KOPT-K1 (cell line): ENCODE measurements around the gene TIMM44.

Source experiments
- H3K27ac ChIP-seq: fragments of 200-600 bp; sonication (generic); 2 replicates; pipeline ENCODE4 v1.5.1; 2016; ENCODE audit warnings: antibody characterized with exemption, mild to moderate bottlenecking, low read depth, low read length; ENCODE audit not compliant: poor library complexity, severe bottlenecking
- H3K36me3 ChIP-seq: fragments of 200-600 bp; sonication (generic); 2 replicates; pipeline ENCODE4 v1.5.1; 2017; ENCODE audit warnings: antibody characterized with exemption, mild to moderate bottlenecking, low read length, moderate library complexity; ENCODE audit not compliant: insufficient read depth
- H3K9me3 ChIP-seq: fragments of 200-600 bp; sonication (generic); 2 replicates; pipeline ENCODE4 v1.5.1; 2017; ENCODE audit warnings: antibody characterized with exemption, low read length, mild to moderate bottlenecking; ENCODE audit not compliant: insufficient read depth, poor library complexity, severe bottlenecking

TIMM44 gene

GRCh38 chr19:7980635-7981121, 37.2 kb upstream of the TIMM44 start:
- Histone ChIP-seq H3K36me3 (peaks cover 96% of the 10 kb centered on the region), H3K9me3 (no peaks in the 10 kb centered on the region), H3K27ac (no peak overlapping the region)

GRCh38 chr19:7980168-7980567, 36.7 kb upstream of the TIMM44 start:
- Histone ChIP-seq H3K9me3 (no peaks in the 10 kb centered on the region), H3K36me3 (peaks cover 96% of the 10 kb centered on the region), H3K27ac (no peak overlapping the region)

- H3K9me3 ChIP-seq, result no peaks in the 10 kb centered on the region
- no peak overlapping the region for H3K27ac ChIP-seq
- H3K36me3 ChIP-seq, result peaks cover 96% of the 10 kb centered on the region
Observed at GRCh38 chr19:7979559-7979958, 36.1 kb upstream of the TIMM44 start.

DNA sequence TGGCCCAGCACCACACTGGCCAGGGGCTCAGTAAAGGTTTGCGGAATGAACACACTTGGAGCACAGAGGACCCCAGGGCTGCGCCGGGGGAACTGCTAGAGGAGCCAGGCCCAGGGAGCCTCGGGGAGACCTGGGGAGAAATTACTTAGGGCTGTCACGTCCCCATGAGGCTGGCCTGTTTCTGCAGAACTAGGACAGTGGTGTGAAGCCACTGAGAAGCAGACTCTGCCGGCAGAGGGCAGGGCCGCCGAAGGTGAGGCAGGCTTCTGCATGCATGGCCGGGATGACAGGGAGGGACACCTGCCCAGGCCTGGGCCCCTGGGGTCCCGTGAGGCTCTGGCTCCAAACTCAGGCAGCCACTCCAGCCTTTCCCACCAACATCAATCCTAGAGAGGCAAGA, 35.5 kb upstream of the TIMM44 start:
- H3K36me3 ChIP-seq, result peaks cover 96% of the 10 kb centered on the region
- H3K9me3 ChIP-seq, result no peaks in the 10 kb centered on the region
- H3K27ac ChIP-seq, result no peak overlapping the region

GRCh38 chr19:7978179-7978825, 34.8 kb upstream of the TIMM44 start:
- Histone ChIP-seq H3K9me3 (no peaks in the 10 kb centered on the region), H3K36me3 (peaks cover 96% of the 10 kb centered on the region), H3K27ac (no peak overlapping the region)

DNA sequence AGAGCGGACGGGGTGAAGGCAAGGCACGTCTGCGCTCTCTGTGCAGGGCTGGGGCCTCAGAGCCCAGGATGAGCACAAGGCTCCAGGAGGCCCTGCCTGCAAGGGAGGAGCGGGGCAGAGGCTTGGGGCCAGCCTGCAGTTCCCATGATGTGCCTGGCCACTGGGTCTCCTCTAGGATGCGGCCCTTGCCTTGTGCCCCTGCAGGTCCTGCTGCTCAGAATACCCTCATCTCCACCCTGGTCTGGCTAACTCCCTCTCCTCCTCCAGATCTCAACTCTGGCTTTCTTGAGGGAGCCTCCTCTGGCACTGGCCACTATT, 34.2 kb upstream of the TIMM44 start:
- H3K27ac ChIP-seq, result no peak overlapping the region
- H3K36me3 ChIP-seq, result peaks cover 96% of the 10 kb centered on the region
- no peaks in the 10 kb centered on the region for H3K9me3 ChIP-seq

GRCh38 chr19:7977021-7977722, 33.7 kb upstream of the TIMM44 start:
- Histone ChIP-seq H3K27ac (no peak overlapping the region), H3K9me3 (no peaks in the 10 kb centered on the region), H3K36me3 (peaks cover 96% of the 10 kb centered on the region)

DNA sequence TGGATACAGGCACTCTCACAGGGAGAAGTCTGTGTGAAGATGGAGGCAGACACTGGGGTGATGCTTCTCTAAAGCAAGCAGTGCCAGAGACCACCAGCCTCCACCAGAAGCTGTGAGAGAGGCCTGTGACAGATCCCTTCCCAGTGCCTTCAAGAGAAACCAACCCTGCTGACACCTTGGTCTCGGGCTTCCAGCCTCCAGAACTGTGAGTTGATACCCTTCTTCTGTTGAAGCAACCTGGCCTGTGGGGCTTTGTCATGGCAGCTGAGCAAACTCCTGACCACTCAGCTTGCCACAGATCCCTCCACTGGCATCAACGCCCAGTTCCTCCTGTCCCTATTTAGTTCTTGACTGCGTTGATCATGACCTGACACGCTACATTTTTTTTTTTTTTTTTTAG, 33.0 kb upstream of the TIMM44 start:
- Histone ChIP-seq H3K36me3 (peaks cover 96% of the 10 kb centered on the region), H3K27ac (no peak overlapping the region), H3K9me3 (no peaks in the 10 kb centered on the region)

DNA sequence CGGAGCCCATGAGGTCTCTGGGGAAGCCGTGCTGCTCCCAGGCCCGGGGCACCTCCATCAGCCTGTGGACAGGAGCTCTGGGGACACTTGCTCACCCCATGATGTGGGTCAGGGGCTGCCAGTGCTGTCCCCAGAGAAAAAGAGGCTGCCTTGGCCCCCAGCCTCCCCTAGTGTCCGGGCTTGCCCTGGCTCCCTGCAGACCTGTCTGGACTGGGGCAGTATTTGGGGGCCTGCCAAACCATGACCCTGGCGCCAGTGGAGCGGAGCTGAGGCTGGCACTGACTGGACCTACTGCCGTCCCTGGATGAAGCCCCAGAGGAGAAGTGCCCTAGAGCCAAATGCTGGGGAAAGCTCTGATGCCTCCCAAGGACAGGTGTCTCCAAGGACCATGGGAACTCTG, 31.6 kb upstream of the TIMM44 start:
- peaks cover 96% of the 10 kb centered on the region for H3K36me3 ChIP-seq

DNA sequence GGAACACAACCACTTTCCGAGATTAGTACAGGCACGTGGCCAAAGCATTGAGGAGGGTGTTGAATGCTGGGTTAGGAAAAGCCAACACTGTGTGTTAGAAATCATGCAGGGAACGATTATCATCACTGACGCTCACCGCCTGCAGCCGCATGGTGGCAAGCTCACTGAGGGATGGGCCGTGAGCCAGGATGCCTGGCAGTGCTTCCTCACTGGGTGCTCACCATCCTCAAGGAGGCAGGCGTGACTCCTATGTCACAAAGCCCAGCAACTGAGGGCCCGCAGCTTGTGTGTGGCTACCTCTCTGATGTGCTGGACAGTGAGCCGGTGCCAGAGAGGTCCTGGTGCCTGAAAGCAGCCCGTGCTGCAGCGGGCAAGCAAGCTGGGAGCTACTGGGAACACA, 30.4 kb upstream of the TIMM44 start:
- peaks cover 95% of the 10 kb centered on the region for H3K36me3 ChIP-seq
- H3K27ac ChIP-seq, result no peak overlapping the region
- H3K9me3 ChIP-seq, result no peaks in the 10 kb centered on the region

More for the DNA sequence above, 31.6 kb upstream of the TIMM44 start:
- no peaks in the 10 kb centered on the region for H3K9me3 ChIP-seq
- H3K27ac ChIP-seq, result no peak overlapping the region

DNA sequence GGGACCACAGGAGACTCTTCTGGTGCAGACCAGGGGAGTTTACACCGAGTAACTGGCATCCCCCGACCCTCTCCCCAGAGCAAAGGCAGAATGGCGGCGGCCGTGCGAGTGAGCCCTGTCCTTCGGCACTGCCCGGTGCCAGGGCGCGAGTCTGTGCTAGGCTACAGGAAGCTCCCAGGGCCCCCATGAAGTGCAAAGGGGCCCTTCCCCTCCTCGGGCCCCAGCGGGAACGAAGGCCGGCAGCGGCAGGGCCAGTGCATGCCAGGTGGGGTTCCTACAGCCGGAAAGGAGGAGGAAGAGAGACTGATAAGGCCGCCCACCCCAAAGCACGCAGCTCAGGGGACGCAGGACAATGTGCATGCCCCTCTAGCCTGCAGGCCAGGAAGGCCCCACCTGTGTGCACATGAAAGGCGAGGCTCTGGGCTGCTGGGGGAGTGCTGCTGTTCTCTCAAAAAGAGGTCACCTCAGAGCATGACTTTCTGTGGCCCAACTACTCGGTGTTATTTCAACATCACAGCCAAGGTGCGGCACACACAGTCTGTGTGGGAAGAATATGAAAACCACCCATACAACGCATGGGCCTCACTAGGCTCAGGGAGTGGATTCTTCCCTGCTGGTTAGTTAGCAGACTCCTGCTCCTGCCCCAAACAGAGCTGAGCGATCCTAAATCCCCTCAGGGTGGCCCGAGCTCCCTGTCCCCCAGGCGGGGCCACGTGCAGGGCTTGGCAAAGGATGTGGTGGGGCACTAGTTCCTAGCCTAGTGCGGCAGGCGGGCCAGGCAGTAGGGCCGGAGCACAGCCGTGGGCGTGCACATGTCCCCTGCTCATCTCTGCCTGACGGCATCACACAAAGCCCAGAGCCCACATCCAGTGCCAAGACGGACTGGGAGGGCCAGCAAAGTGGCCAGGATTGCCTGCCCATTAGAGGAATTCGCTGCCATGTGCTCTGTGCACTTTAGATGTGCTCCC, 28.4 kb upstream of the TIMM44 start:
- Histone ChIP-seq H3K9me3 (no peaks in the 10 kb centered on the region), H3K36me3 (peaks cover 95% of the 10 kb centered on the region), H3K27ac (no peak overlapping the region)

DNA sequence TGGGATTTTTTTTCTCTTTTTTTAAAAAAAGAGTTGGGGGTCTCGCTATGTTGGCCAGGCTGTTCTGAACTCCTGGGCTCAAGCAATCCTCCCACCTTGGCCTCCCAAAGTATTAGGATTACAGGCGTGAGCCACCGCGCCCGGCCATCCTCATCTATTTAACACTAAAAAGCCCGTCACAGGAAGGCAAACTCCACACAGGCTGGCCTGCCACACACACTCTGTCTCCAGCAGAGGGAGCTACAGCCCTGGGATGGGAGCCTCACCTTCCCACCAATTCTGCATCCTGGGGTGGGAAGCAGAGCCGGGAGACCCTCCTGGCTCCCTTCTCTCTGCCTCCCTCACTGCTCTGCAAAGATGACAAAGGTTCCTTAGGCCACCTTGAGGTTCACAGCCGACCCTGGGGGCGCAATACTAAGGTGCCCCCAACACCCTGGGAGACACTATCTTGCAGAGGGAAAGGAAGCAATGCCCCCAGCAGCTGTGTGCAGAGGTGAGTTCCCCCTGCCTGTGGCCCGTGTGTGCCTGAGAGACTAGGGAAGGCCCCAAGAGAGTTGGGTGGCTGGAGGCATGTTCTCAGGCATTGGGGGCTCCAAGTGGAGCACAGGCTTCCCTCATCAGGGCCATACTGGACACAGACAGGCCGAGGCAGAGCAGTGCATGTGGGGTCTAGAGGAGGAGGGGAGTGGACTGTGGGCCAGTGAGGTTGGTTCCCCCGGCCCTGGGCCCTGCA, 27.4 kb upstream of the TIMM44 start:
- Histone ChIP-seq H3K36me3 (peaks cover 98% of the 10 kb centered on the region), H3K27ac (no peak overlapping the region), H3K9me3 (no peaks in the 10 kb centered on the region)

DNA sequence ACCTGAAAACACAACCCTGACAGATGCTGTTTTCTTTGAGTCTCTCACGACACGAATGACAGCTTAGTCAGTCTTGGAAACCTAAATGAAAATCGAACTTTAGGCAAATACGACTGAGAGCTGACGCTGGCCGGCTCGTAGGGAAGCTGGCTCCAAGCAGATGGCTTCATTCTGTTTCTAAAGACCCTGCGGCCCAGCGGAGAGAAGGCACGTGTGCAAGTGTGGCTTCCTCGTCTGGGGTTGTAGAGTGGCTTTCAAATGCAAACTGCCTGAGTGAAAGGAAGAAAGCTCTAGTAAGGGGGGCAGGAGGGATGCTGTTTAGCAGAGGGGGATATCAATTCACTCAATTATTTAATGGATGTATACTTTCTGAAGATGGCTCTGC, 26.1 kb upstream of the TIMM44 start:
- Histone ChIP-seq H3K9me3 (no peaks in the 10 kb centered on the region), H3K36me3 (peaks cover 99% of the 10 kb centered on the region), H3K27ac (no peak overlapping the region)

DNA sequence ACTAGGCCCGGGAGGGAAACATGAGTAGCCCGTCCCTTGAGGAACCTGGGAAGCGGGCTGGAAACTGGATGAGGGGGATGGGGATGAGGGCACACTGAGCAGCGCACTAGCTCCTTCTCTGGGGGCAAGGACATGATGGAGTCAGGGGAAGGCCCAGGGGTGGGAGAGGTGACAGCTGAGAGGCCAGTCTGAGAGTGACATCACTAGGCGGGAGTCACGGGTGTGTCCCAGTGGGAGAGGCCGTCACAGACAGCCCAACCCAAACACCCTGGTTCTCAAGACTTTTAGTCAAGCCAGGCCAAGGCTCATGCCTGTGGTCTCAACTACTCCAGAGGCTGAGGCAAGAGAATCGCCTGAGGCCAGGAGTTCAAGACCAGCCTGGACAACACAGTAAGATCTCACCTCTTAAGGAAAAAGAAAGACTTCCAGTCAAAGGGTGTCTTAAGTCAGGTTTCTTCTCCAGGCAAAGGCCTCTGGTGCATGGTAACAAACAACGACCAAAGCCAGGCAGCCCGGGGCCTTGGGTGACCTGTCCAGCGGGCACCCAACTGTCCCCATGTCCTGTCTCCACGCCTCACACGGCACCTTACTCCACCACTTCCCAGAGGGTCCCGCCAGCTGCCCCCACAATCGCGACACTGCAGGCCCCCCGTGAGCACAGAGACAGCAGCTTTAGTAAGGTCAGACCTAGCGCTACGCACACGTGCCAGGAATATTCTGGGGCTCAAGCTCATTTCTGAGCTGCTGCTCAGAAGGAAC, 25.5 kb upstream of the TIMM44 start:
- H3K9me3 ChIP-seq, result no peaks in the 10 kb centered on the region
- H3K27ac ChIP-seq, result no peak overlapping the region
- H3K36me3 ChIP-seq, result peaks cover 99% of the 10 kb centered on the region
